Heart right ventricle (tissue), 16 donors: ENCODE data around the gene IQSEC1. TPM values are rescaled to one million over a fixed set of nuclear protein-coding genes. Genes with fewer than 3 reads are reported as not detected.

Source experiments
- ATAC-seq, 8 donors: fragments of 200-7000 bp; cut with Tn5 transposase; one replicate each; pipeline ENCODE4 v1.9.1; 2020; ENCODE audit warnings: mild to moderate bottlenecking in 8 of 8, moderate library complexity in 8 of 8, moderate number of reproducible peaks in 1 of 8
- DNase-seq, 2 donors: peaks; one replicate each; pipeline ENCODE4 v3.0.0-alpha.2; 2020
- H3K27ac ChIP-seq, 10 donors: fragments of 200-600 bp; sonication (generic) in 2 of 10; one replicate each; pipeline versions ENCODE4 v1.5.0 to v1.8.0; 2020 to 2022; ENCODE audit warnings: mild to moderate bottlenecking in 3 of 10
- H3K27me3 ChIP-seq, 7 donors: fragments of 200-600 bp; one replicate each; pipeline ENCODE4 v1.8.0; 2021 to 2022; ENCODE audit warnings: mild to moderate bottlenecking in 2 of 7
- H3K36me3 ChIP-seq, 9 donors: fragments of 200-600 bp; sonication (generic) in 1 of 9; one replicate each; pipeline versions ENCODE4 v1.5.0 to v1.8.0; 2020 to 2022; ENCODE audit warnings: mild to moderate bottlenecking in 2 of 9
- H3K4me1 ChIP-seq, 9 donors: fragments of 200-600 bp; sonication (generic) in 1 of 9; one replicate each; pipeline versions ENCODE4 v1.5.0 to v1.8.0; 2020 to 2022; ENCODE audit warnings: mild to moderate bottlenecking in 4 of 9
- H3K4me3 ChIP-seq, 10 donors: fragments of 200-600 bp; sonication (generic) in 2 of 10; one replicate each; pipeline versions ENCODE4 v1.5.0 to v1.8.0; 2020 to 2022; ENCODE audit warnings: mild to moderate bottlenecking in 7 of 10, moderate library complexity in 2 of 10
- H3K9me3 ChIP-seq, 11 donors: fragments of 200-600 bp in 10 of 11; sonication (generic) in 2 of 11; one replicate each; pipeline versions ENCODE4 v1.5.0 to v1.8.0; 2013 to 2022; ENCODE audit warnings: mild to moderate bottlenecking in 2 of 11, control low read depth in 1 of 11, moderate library complexity in 1 of 11
- CTCF ChIP-seq, 9 donors: fragments of 200-600 bp; sonication (generic) in 2 of 9; IDR thresholded peaks; one replicate each; pipeline versions ENCODE4 v1.5.0 to v1.8.0; 2021 to 2022; ENCODE audit warnings: antibody characterized with exemption in 9 of 9, mild to moderate bottlenecking in 5 of 9, moderate library complexity in 1 of 9
- WGBS, 2 donors: extraction: QIAGEN DNeasy Blood & Tissue Kit; methylation state at CpG; one replicate each; pipeline ENCODE4 v1.1.7; 2013; ENCODE audit warnings: inconsistent platforms in 1 of 2; 5-methylcytosine and 5-hydroxymethylcytosine counted together
- intact Hi-C, 10 donors: fragments of 100-400 bp; cut with DNase I; formaldehyde crosslinking; loops; one replicate each; pipeline versions ENCODE4 v1.11.1 to v1.14.2; 2022
- polyA plus RNA-seq, 2 donors: library from polyadenylated mRNA; stranded (reverse); fragments of 200-250 nt; gene quantifications; one replicate each; pipeline ENCODE4 v1.2.3, GENCODE V29; 2013
- total RNA-seq, 10 donors: library from RNA; stranded (reverse); fragmentation: NEBNext Ultra II Directional in 3 of 10; extraction: Animal tissue kit (Norgen Biotek cat#: 25700) in 3 of 10; gene quantifications; one replicate each; pipeline versions ENCODE4 v1.2.1 to v1.2.4, GENCODE V29; 2021 to 2023
- donor health status: Arrhythmogenic right ventricular cardiomyopathy.
- donor health status: ischemic (EF 13 %, LVEDD 7.1; RV severe dilation, severe dysfunction).
- donor health status: healthy with polysubstance abuse.
- donor health status: DM: no; HTN: yes; CAD: no.
- donor health status: DM: no; HTN: no; CAD: no.
- donor health status: ischemic (EF 25% LVEDD 6.9; RV normal size, moderate dysfunction).
- donor health status: ischemic (EF 25% LVEDD 5.7; RV mildly dilated, moderate dysfunction).
- donor health status: healthy.
- donor health status: DM: yes; HTN: yes; CAD: no.
- donor health status: Ischemic cardiomyopathy.
- donor health status: ischemic (EF 35%, LVEDD 5.7; RV mildly dilated, moderate dysfunction).
- donor health status: nonischemic (EF 11% LVEDD 7.7; RV severe dilation, severe dysfunction).
- donor health status: DM: yes; HTN: yes; CAD: no.
- donor health status: PGD.
- donor health status: ischemic (EF 29% LVEDD 5.4; RV normal size, mild dysfunction).
- donor health status: nonischemic (EF 23%, LVEDD 6.1; RV moderate dilation, normal function).

IQSEC1 gene
- total and polyA plus RNA-seq, 12 donors = 13.1 to 73.9 (median 60.4) TPM

DNA sequence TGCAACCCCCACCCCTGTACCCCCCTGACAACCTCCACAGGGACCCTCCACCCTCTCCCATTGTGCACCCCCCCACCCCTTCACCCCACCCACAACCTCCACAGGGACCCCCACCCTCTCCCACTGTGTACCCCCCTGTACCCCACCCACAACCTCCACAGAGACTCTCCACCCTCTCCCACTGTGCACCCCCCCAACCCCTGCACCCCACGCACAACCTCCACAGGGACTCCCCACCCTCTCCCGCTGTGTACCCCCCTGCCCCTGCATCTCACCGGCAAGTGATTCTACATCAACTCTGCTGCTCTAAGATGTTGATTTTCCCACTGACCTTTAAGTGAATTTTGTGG lies 180.4 kb downstream of the IQSEC1 start:
- intact Hi-C loops = loop anchor here in 7 of 10 donors (1.0 to 10.0 kb wide), 4 partner anchors 24 to 92 kb away; no protein-coding TSS in a partner anchor
- Histone ChIP-seq H3K36me3 (peaks cover 0 to 8% (median 0%) of the 10 kb centered on the region in 9 donors), H3K27me3 (peaks cover 0 to 5% (median 0%) of the 10 kb centered on the region in 7 donors), H3K4me1 (peaks cover 12 to 45% (median 35%) of the 10 kb centered on the region in 9 donors), H3K4me3 (no peak overlapping the region), H3K27ac (no peak overlapping the region), H3K9me3 (no peaks in the 10 kb centered on the region)
- ATAC-seq (no peak), DNase-seq (no peak)
- no peak for TF ChIP-seq CTCF (IDR thresholded peaks at IDR 0.05)
- WGBS, 2 donors = 49 to 60% methylated on average over 3 of the region's 3 CpGs

DNA sequence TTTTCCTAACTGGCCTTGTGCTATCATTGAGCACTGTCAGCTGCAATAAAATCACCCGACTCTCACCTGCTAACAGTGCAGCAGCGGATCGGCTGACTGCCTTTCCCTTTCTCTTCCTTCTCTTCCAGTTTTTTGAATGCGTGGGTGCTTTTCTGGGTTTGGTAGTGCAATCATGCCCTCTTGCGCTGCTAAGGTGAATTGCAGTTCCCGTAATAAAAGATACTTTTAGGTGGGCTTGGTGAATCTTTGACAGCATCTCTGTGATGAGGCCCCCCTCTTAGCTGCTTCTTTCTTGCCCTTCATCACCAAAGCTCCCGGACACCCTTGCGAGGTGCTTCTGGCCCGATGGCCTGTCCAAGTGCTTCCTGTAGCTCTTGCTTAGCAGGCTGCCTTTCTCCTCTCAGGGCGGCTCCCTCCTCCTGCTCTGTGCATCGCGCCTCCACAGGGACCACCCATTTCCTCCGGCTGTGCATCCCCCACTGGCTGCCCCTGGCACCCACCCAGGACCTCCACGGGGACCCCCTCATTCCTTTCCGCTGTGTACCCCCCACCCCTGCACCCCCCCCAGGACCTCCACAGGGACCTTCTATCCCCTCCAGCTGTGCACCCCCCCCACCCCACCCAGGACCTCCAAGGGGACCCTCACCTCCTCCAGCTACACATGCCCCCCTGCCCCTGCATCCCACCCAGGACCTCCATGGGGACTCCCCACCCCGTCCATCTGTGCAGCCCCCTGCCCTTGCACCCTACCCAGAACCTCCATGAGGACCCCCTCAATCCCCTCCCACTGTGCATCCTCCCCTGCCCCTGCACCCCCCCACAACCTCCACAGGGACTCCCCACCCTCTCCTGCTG lies 181.0 kb downstream of the IQSEC1 start:
- peaks cover 0 to 3% (median 0%) of the 10 kb centered on the region in 9 donors for H3K36me3 ChIP-seq
- H3K27ac ChIP-seq = no peak overlapping the region
- peak; percentile 81 to 92 (median 87) for TF ChIP-seq CTCF (IDR thresholded peaks at IDR 0.05)
- peaks cover 12 to 43% (median 31%) of the 10 kb centered on the region in 9 donors for H3K4me1 ChIP-seq
- H3K4me3 ChIP-seq = peak overlapping the region in 5 of 10 donors; percentile 16 to 34 (median 22)
- H3K27me3 ChIP-seq = peaks cover 0 to 8% (median 0%) of the 10 kb centered on the region in 7 donors
- H3K9me3 ChIP-seq = no peaks in the 10 kb centered on the region
- no peak for DNase-seq
- WGBS, 2 donors = 12 to 14% methylated on average over 16 of the region's 16 CpGs
- intact Hi-C loops = loop anchor here in 9 of 10 donors (1.0 to 10.0 kb wide), 5 partner anchors 19 to 93 kb away; no protein-coding TSS in a partner anchor
- peak in 7 of 8 donors; percentile 14 to 43 (median 36) for ATAC-seq

DNA sequence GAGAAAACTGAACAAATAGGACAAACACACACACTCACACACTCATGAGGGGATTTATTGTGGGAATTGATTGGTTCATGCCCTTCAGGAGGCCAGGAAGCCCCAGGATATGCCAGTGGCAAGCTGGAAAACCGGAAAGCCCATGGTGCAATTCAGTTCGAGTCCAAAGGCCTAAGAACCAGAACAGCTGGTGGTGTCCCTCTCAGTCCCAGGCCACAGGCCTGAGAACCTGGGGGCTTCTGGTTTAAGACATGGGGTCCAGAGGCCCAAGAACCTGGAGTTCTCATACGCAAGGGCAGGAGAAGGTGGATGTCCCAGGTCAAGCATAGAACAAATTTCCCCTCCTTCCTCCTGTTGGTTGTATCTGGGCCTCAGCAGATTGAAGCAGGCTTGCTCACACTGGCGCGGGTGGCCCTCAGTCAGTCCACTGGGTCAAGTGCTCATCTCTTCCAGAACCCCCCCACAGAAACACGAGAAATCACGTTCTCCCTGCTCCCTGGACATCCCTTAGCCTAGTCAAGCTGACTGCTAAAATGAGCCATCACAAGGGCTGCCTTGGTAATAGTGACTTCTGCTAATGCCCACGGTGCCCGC lies 181.7 kb downstream of the IQSEC1 start:
- no peak for TF ChIP-seq CTCF (IDR thresholded peaks at IDR 0.05)
- H3K9me3 ChIP-seq = no peaks in the 10 kb centered on the region
- peaks cover 0 to 15% (median 0%) of the 10 kb centered on the region in 7 donors for H3K27me3 ChIP-seq
- peak overlapping the region in 5 of 10 donors; percentile 16 to 34 (median 22) for H3K4me3 ChIP-seq
- DNase-seq = no peak
- H3K4me1 ChIP-seq = peaks cover 12 to 36% (median 26%) of the 10 kb centered on the region in 9 donors
- ATAC-seq = peak in 3 of 8 donors; percentile 4 to 13 (median 10)
- no peak overlapping the region for H3K27ac ChIP-seq
- 56 to 59% methylated on average over 9 of the region's 9 CpGs for WGBS, 2 donors
- intact Hi-C loops = loop anchor here in 8 of 10 donors (2.0 to 10.0 kb wide), 4 partner anchors 19 to 93 kb away; no protein-coding TSS in a partner anchor
- no peaks in the 10 kb centered on the region for H3K36me3 ChIP-seq
